ENCODE measurements around the gene PPP4R4.
A peak's percentile ranks its signal among the peaks of the same experiment; 100 is the strongest.

The PPP4R4 gene

GRCh38 chr14:94173885-94174603 is at the start of gene PPP4R4:
TSS of gene PPP4R4 (plus strand) at chr14:94174322. CDS start at chr14:94174466, 144 bp downstream.
- DNase-seq: peak; percentile 77

GRCh38 chr14:94124582-94125377 is 49.3 kb upstream of the PPP4R4 start:
- no peak for DNase-seq

GRCh38 chr14:94125659-94126418 is 48.3 kb upstream of the PPP4R4 start:
- DNase-seq: no peak

GRCh38 chr14:94126419-94126677 is 47.8 kb upstream of the PPP4R4 start:
- DNase-seq: no peak

- no peak for DNase-seq
Measured at GRCh38 chr14:94126800-94127199, 47.3 kb upstream of the PPP4R4 start.

GRCh38 chr14:94127330-94127729 is 46.8 kb upstream of the PPP4R4 start:
- DNase-seq: no peak

GRCh38 chr14:94128216-94128839 is 45.8 kb upstream of the PPP4R4 start:
- no peak for DNase-seq

GRCh38 chr14:94129111-94129757 is 44.9 kb upstream of the PPP4R4 start, which contains the start of gene IFI27L2:
TSS of gene IFI27L2 (minus strand) at chr14:94129604. CDS start at chr14:94129564, 40 bp downstream.
- DNase-seq: peak; percentile 69

GRCh38 chr14:94129758-94130414 is 44.2 kb upstream of the PPP4R4 start:
- DNase-seq: peak; percentile 49

GRCh38 chr14:94132285-94132887 is 41.7 kb upstream of the PPP4R4 start:
- peak; percentile 49 for DNase-seq

- DNase-seq: no peak
Measured at GRCh38 chr14:94135476-94135875, 38.6 kb upstream of the PPP4R4 start.

GRCh38 chr14:94136575-94137331 is 37.4 kb upstream of the PPP4R4 start:
- peak; percentile 39 for DNase-seq

- no peak for DNase-seq
Measured at GRCh38 chr14:94138251-94138650, 35.9 kb upstream of the PPP4R4 start.

- DNase-seq: no peak
Measured at GRCh38 chr14:94139006-94139405, 35.1 kb upstream of the PPP4R4 start.

- DNase-seq: no peak
Measured at GRCh38 chr14:94139421-94139820, 34.7 kb upstream of the PPP4R4 start.

- no peak for DNase-seq
Measured at GRCh38 chr14:94142247-94142646, 31.9 kb upstream of the PPP4R4 start.

GRCh38 chr14:94142836-94143235 is 31.3 kb upstream of the PPP4R4 start:
- DNase-seq: no peak

- no peak for DNase-seq
Measured at GRCh38 chr14:94143239-94143638, 30.9 kb upstream of the PPP4R4 start.

GRCh38 chr14:94143711-94144110 is 30.4 kb upstream of the PPP4R4 start:
- no peak for DNase-seq

- no peak for DNase-seq
Measured at GRCh38 chr14:94144765-94145164, 29.4 kb upstream of the PPP4R4 start.

Measured in NCI-H524 treated with DMSO at 0.1 percent for 48 hours (cell line).